Erythroblast (primary cell): ENCODE measurements around the gene ANKRD44.

Source experiments
- GATA1 ChIP-seq: IDR thresholded peaks from 2 replicates; pipeline ENCODE4 v1.6.1; 2011; ENCODE audit warnings: low read depth, mild to moderate bottlenecking, control low read depth, low read length, moderate library complexity
- POLR2A ChIP-seq: IDR thresholded peaks from 2 replicates; pipeline ENCODE4 v1.6.1; 2011; ENCODE audit warnings: mild to moderate bottlenecking, low read length

DNA sequence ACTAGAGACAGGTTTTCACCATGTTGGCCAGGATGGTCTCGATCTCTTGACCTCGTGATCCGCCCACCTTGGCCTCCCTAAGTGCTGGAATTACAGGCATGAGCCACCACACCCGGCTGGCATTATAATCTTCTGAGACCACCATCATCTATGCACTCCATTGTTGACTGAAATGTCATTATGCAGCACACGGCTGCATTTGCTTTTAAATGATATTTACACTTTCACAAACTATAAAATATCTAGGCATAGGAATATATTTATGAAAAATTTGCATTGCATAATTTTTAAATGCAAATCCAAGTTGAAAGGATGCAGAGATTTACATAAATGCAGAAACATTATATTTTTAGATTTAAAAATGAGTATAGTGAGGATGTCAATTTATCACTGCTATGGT, 30.0 kb upstream of the ANKRD44 start:
- TF ChIP-seq POLR2A (no peak), GATA1 (no peak)
